ENCODE data around the gene PFKL. TPM values are rescaled to one million over a fixed set of nuclear protein-coding genes. Genes with fewer than 3 reads are reported as not detected.

The PFKL gene
- total RNA-seq, 4 donors from 2014 or later = 68.5 to 103 (median 96.8) TPM

GRCh38 chr21:44296916-44297315, 2.9 kb upstream of the PFKL start:
- intact Hi-C loops (cut with DNase I) = no loop called here

GRCh38 chr21:44297525-44298290, 2.1 kb upstream of the PFKL start:
- intact Hi-C loops (cut with DNase I) = no loop called here
- no peak overlapping the region for H3K27ac ChIP-seq
- TF ChIP-seq POLR2A (IDR thresholded peaks at IDR 0.05) (no peak), CTCF (IDR thresholded peaks at IDR 0.05) (peak; percentile 39 to 84 (median 80))
- H3K4me3 ChIP-seq (replicated peaks in 1 of 3) = no peak overlapping the region
- peaks cover 7 to 42% of the 10 kb centered on the region in 2 donors for H3K4me1 ChIP-seq
- 29 to 31% methylated on average over 9 to 20 of the region's 22 CpGs for WGBS, 2 donors
- peak; percentile 82 to 87 for DNase-seq
- H3K9me3 ChIP-seq = no peaks in the 10 kb centered on the region
- no peaks in the 10 kb centered on the region for H3K27me3 ChIP-seq
- no peaks in the 10 kb centered on the region for H3K36me3 ChIP-seq

More at GRCh38 chr21:44296916-44297315, 2.9 kb upstream of the PFKL start:
- peaks cover 7 to 36% of the 10 kb centered on the region in 2 donors for H3K4me1 ChIP-seq
- 76% methylated on average over 9 to 12 of the region's 13 CpGs for WGBS, 2 donors
- DNase-seq = no peak
- no peaks in the 10 kb centered on the region for H3K9me3 ChIP-seq
- TF ChIP-seq CTCF (IDR thresholded peaks at IDR 0.05) (no peak), POLR2A (IDR thresholded peaks at IDR 0.05) (no peak)
- H3K27me3 ChIP-seq = no peaks in the 10 kb centered on the region
- H3K4me3 ChIP-seq (replicated peaks in 1 of 3) = no peak overlapping the region
- H3K36me3 ChIP-seq = no peaks in the 10 kb centered on the region
- H3K27ac ChIP-seq = no peak overlapping the region

- H3K27me3 ChIP-seq = no peaks in the 10 kb centered on the region
- no peak overlapping the region for H3K4me3 ChIP-seq (replicated peaks in 1 of 3)
- 91 to 98% methylated on average over 2 of the region's 2 CpGs for WGBS, 2 donors
- H3K4me1 ChIP-seq = peaks cover 7 to 47% of the 10 kb centered on the region in 2 donors
- no peak for TF ChIP-seq POLR2A (IDR thresholded peaks at IDR 0.05)
- no peak for TF ChIP-seq CTCF (IDR thresholded peaks at IDR 0.05)
- H3K36me3 ChIP-seq = no peaks in the 10 kb centered on the region
- intact Hi-C loops (cut with DNase I) = no loop called here
- no peak for DNase-seq
- H3K27ac ChIP-seq = no peak overlapping the region
- no peaks in the 10 kb centered on the region for H3K9me3 ChIP-seq
These were observed 1.6 kb upstream of the PFKL start for GRCh38 chr21:44298301-44298700.

GRCh38 chr21:44299085-44299457, 782 bp upstream of the PFKL start:
- 37 to 38% methylated on average over 9 of the region's 10 CpGs for WGBS, 2 donors
- peaks cover 7 to 53% of the 10 kb centered on the region in 2 donors for H3K4me1 ChIP-seq
- peak overlapping the region in 2 of 3 donors; percentile 35 to 94 for H3K4me3 ChIP-seq (replicated peaks in 1 of 3)
- H3K27ac ChIP-seq = peak overlapping the region; percentile 91 to 95 (median 91)
- intact Hi-C loops (cut with DNase I) = no loop called here
- no peaks in the 10 kb centered on the region for H3K27me3 ChIP-seq
- no peaks in the 10 kb centered on the region for H3K9me3 ChIP-seq
- no peaks in the 10 kb centered on the region for H3K36me3 ChIP-seq
- DNase-seq = no peak
- TF ChIP-seq POLR2A (IDR thresholded peaks at IDR 0.05) (no peak), CTCF (IDR thresholded peaks at IDR 0.05) (no peak)

- Histone ChIP-seq H3K27me3 (no peaks in the 10 kb centered on the region), H3K4me1 (peaks cover 7 to 51% of the 10 kb centered on the region in 2 donors), H3K4me3 (replicated peaks in 1 of 3) (peak overlapping the region; percentile 10 to 94 (median 79)), H3K9me3 (no peaks in the 10 kb centered on the region), H3K27ac (peak overlapping the region; percentile 53 to 91 (median 79)), H3K36me3 (no peaks in the 10 kb centered on the region)
- DNase-seq = peak; percentile 78
- TF ChIP-seq CTCF (IDR thresholded peaks at IDR 0.05) = no peak
- peak; percentile 13 to 48 for TF ChIP-seq POLR2A (IDR thresholded peaks at IDR 0.05)
- intact Hi-C loops (cut with DNase I) = no loop called here
- 4% methylated on average over 7 to 10 of the region's 67 CpGs for WGBS, 2 donors
These were observed 558 bp downstream of the PFKL start for GRCh38 chr21:44300262-44300959.

Data from thyroid gland (tissue), 4 donors.